ENCODE data around the gene PPM1E. TPM values are rescaled to one million over a fixed set of nuclear protein-coding genes. Genes with fewer than 3 reads are reported as not detected.
A peak's percentile ranks its signal among the peaks of the same experiment; 100 is the strongest.

PPM1E gene
- polyA plus RNA-seq, 3 donors = not detected

- Histone ChIP-seq H3K27me3 (ENCODE audit: control insufficient read depth in 2 of 2, insufficient read depth in 2 of 2, low read length in 2 of 2) (no peaks in the 10 kb centered on the region), H3K79me2 (ENCODE audit: insufficient read depth, low read length) (no peaks in the 10 kb centered on the region), H3K9me3 (replicated peaks in 1 of 2; ENCODE audit: control insufficient read depth in 1 of 2, insufficient read depth in 1 of 2, low read length in 2 of 2) (no peaks in the 10 kb centered on the region), H3K36me3 (replicated peaks in 1 of 2; ENCODE audit: control insufficient read depth in 1 of 2, insufficient read depth in 2 of 2, low read length in 2 of 2) (no peaks in the 10 kb centered on the region), H3K4me3 (replicated peaks in 1 of 3; ENCODE audit: low read depth in 2 of 3, low read length in 3 of 3) (no peak overlapping the region), H2AFZ (ENCODE audit: insufficient read depth, low read depth, low read length, poor library complexity, severe bottlenecking) (no peak overlapping the region), H3K4me1 (ENCODE audit: control insufficient read depth in 1 of 2, insufficient read depth in 2 of 2, low read length in 2 of 2) (peaks cover 2 to 3% of the 10 kb centered on the region in 2 donors), H3K4me2 (replicated peaks; ENCODE audit: extremely low read depth, low read length, poor library complexity, severe bottlenecking) (no peak overlapping the region), H3K9ac (ENCODE audit: insufficient read depth, low read length, poor library complexity, severe bottlenecking) (no peak overlapping the region), H4K20me1 (ENCODE audit: insufficient read depth, low read length) (no peaks in the 10 kb centered on the region), H3K27ac (ENCODE audit: low read depth in 1 of 2, low read length in 2 of 2) (no peak overlapping the region)
- DNase-seq = no peak
- no peak overlapping the region for H3K27ac Mint-ChIP-seq
- H3K36me3 Mint-ChIP-seq = no peaks in the 10 kb centered on the region
- peaks cover 8% of the 10 kb centered on the region for H3K4me1 Mint-ChIP-seq
- intact Hi-C loops (cut with micrococcal nuclease) = no loop called here
- H3K4me3 Mint-ChIP-seq = no peak overlapping the region
- peaks cover 0 to 2% (median 0%) of the 10 kb centered on the region in 7 donors for H3K9me3 Mint-ChIP-seq
- WGBS (ENCODE audit: insufficient coverage) = no CpG with 5 or more reads among the region's 3 CpGs
- no peaks in the 10 kb centered on the region for H3K27me3 Mint-ChIP-seq (ENCODE audit: low read depth in 3 of 3)
- no peak for TF ChIP-seq CTCF (IDR thresholded peaks at IDR 0.05)
Measured at GRCh38 chr17:58966208-58966607, 210.6 kb downstream of the PPM1E start.

- Histone ChIP-seq H3K9me3 (replicated peaks in 1 of 2; ENCODE audit: control insufficient read depth in 1 of 2, insufficient read depth in 1 of 2, low read length in 2 of 2) (no peaks in the 10 kb centered on the region), H4K20me1 (ENCODE audit: insufficient read depth, low read length) (no peaks in the 10 kb centered on the region), H3K4me2 (replicated peaks; ENCODE audit: extremely low read depth, low read length, poor library complexity, severe bottlenecking) (no peak overlapping the region), H3K4me1 (ENCODE audit: control insufficient read depth in 1 of 2, insufficient read depth in 2 of 2, low read length in 2 of 2) (no peaks in the 10 kb centered on the region), H3K36me3 (replicated peaks in 1 of 2; ENCODE audit: control insufficient read depth in 1 of 2, insufficient read depth in 2 of 2, low read length in 2 of 2) (no peaks in the 10 kb centered on the region), H3K27ac (ENCODE audit: low read depth in 1 of 2, low read length in 2 of 2) (no peak overlapping the region), H3K4me3 (replicated peaks in 1 of 3; ENCODE audit: low read depth in 2 of 3, low read length in 3 of 3) (no peak overlapping the region), H3K79me2 (ENCODE audit: insufficient read depth, low read length) (no peaks in the 10 kb centered on the region), H3K27me3 (ENCODE audit: control insufficient read depth in 2 of 2, insufficient read depth in 2 of 2, low read length in 2 of 2) (no peaks in the 10 kb centered on the region), H2AFZ (ENCODE audit: insufficient read depth, low read depth, low read length, poor library complexity, severe bottlenecking) (peak overlapping the region; percentile 51), H3K9ac (ENCODE audit: insufficient read depth, low read length, poor library complexity, severe bottlenecking) (no peak overlapping the region)
- Mint-ChIP-seq H3K4me1 (peaks cover 6% of the 10 kb centered on the region), H3K27me3 (ENCODE audit: low read depth in 3 of 3) (no peaks in the 10 kb centered on the region), H3K9me3 (no peaks in the 10 kb centered on the region), H3K4me3 (no peak overlapping the region), H3K36me3 (no peaks in the 10 kb centered on the region), H3K27ac (no peak overlapping the region)
- WGBS (ENCODE audit: insufficient coverage) = 100% methylated on average over 4 of the region's 4 CpGs
- intact Hi-C loops (cut with micrococcal nuclease) = no loop called here
- no peak for TF ChIP-seq CTCF (IDR thresholded peaks at IDR 0.05)
- DNase-seq = no peak
Measured at GRCh38 chr17:58968426-58969061, 212.9 kb downstream of the PPM1E start.

Measured in CD14-positive monocyte (primary cell).